UCSD-AML1 (cell line): ENCODE results near the gene PNMA6E.

ENCODE experiments used
- DNase-seq: peaks from one replicate; lab custom pipeline; 2025; ENCODE audit not compliant: unreplicated experiment; lab: John Stamatoyannopoulos, UW

Gene PNMA6E

GRCh38 chrX:153438532-153438931 lies 37.4 kb upstream of the PNMA6E start:
- no peak for DNase-seq

GRCh38 chrX:153435845-153436244 lies 34.7 kb upstream of the PNMA6E start:
- no peak for DNase-seq

GRCh38 chrX:153434801-153435200 lies 33.7 kb upstream of the PNMA6E start:
- DNase-seq: no peak

DNA sequence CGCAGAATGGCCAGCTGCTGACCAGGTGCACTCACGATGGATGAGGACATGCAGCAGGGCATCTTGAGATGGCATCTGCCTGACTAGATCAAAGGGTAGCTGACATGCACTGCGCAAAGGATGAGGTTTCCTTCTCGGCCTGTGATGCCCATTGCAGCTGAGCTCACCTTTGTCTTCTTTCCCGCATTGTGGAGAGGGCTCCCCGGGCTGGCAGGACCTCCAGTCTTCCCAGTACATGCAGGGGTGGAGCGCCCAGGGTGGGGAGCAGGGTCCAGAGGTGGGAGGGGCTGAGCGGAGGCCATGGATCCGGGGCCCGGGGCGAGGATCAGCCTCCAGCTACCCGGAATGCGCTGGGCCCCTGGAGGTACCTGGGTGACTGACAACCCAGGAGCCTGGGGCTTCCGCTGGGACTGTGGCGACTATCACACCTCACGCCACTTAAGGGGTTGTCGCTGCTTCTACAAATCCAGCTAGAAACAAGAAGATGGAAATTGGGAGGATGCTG lies 32.7 kb upstream of the PNMA6E start:
- no peak for DNase-seq

DNA sequence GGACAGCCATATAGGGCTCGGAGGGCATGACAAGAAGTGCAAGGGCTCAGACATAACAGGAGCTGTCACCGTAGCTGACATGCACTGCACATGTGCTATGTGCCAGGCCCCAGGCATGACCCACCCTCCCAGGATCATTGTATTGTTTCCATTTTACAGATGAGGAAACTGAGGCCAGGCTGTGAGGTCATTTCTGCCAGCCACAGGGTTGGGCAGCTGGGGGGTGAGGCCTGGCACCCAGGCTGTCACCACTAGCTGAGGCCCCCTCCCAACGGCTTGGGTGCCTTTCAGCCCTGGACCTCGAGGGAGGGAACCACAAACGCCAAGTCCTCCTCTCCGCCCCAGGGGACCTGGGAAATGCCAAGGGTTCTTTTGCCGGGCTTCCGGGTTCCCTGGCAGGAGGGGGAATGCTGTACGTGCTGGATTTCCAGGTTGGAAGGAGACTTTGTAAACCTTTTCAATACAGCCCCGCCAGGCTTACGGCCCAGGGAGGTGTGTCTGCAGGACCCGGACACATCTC lies 32.1 kb upstream of the PNMA6E start:
- DNase-seq: no peak

DNA sequence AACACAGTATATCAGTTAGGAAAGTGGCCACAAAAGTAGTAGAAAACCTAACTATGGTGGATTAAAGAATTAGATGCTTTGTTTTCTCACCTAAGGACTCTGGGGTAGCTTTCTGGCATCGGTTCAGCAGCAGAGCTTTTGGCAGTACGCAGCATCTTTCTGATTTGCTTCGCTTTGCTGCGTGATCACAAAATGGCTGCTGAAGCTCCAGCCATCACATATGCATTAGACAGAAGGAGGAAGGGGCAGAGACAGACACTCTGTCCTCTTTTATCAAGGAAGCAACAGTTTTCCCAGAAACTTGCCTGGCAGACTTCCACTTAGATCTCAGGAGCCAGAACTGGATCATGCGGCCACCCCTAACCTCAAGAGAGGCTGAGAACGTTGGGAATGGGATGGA lies 29.6 kb upstream of the PNMA6E start:
- DNase-seq: no peak

DNA sequence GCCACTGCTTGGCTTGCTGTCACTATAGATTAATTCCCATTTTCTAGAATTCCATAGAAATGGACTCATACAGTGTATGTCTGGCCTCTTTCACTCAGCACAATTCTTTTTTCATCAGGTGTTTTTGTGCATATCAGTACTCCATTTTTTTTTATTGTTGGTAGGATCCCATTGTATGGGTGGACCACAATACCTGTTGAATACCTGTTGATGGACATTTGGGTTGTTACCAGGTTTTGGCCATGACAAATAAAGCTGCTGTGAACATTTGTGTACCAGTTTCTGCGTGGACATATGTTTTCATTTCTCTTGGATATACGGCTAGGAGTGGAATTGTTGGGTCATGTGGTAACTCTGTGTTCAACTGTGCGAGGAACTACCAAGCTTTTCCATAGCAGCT lies 25.1 kb upstream of the PNMA6E start:
- no peak for DNase-seq

GRCh38 chrX:153423652-153424051 lies 22.5 kb upstream of the PNMA6E start:
- no peak for DNase-seq

DNA sequence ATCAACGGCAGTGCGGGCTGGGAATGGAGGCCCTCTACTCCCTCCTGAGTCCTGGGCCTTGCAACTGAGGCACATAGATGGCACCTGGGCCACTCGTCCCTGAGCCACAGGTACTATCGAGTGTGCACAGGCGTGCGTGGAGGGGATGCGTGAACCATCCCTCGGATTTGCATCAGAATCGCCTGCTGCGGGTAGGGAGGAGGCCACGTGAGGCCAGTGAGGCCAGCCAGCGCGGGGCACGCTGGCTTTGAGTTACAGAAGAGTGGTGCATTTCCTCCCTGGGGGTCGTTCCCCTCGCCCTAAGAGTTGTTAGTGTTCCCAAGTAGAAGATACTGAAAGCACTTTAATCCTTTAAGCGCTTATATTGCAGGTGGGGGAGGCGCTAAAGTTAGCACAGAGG lies 20.7 kb upstream of the PNMA6E start:
- no peak for DNase-seq

DNA sequence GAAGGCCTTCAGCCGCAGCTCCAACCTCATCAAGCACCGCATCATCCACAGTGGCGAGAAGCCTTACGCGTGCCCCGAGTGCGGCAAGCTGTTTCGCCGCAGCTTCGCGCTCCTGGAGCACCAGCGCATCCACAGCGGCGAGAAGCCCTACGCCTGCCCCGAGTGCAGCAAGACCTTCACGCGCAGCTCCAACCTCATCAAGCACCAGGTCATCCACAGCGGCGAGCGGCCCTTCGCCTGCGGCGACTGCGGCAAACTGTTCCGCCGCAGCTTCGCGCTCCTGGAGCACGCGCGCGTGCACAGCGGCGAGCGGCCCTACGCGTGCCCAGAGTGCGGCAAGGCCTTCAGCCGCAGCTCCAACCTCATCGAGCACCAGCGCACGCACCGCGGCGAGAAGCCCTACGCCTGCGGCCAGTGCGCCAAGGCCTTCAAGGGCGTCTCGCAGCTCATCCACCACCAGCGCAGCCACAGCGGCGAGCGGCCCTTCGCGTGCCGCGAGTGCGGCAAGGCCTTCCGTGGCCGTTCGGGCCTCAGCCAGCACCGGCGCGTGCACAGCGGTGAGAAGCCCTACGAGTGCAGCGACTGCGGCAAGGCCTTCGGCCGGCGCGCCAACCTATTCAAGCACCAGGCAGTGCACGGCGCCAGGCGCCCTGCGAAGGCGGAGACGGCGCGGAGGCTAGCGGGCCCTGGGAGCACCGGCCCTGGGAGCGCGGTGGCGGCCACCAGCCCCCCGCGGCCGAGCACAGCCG lies 19.9 kb upstream of the PNMA6E start:
- no peak for DNase-seq

GRCh38 chrX:153417637-153418036 lies 16.5 kb upstream of the PNMA6E start:
- DNase-seq: no peak

GRCh38 chrX:153416781-153417450 lies 15.8 kb upstream of the PNMA6E start:
- no peak for DNase-seq

- DNase-seq: no peak
Measured at GRCh38 chrX:153414856-153415510, 13.8 kb upstream of the PNMA6E start.

- no peak for DNase-seq
Measured at GRCh38 chrX:153413731-153414130, 12.6 kb upstream of the PNMA6E start.

DNA sequence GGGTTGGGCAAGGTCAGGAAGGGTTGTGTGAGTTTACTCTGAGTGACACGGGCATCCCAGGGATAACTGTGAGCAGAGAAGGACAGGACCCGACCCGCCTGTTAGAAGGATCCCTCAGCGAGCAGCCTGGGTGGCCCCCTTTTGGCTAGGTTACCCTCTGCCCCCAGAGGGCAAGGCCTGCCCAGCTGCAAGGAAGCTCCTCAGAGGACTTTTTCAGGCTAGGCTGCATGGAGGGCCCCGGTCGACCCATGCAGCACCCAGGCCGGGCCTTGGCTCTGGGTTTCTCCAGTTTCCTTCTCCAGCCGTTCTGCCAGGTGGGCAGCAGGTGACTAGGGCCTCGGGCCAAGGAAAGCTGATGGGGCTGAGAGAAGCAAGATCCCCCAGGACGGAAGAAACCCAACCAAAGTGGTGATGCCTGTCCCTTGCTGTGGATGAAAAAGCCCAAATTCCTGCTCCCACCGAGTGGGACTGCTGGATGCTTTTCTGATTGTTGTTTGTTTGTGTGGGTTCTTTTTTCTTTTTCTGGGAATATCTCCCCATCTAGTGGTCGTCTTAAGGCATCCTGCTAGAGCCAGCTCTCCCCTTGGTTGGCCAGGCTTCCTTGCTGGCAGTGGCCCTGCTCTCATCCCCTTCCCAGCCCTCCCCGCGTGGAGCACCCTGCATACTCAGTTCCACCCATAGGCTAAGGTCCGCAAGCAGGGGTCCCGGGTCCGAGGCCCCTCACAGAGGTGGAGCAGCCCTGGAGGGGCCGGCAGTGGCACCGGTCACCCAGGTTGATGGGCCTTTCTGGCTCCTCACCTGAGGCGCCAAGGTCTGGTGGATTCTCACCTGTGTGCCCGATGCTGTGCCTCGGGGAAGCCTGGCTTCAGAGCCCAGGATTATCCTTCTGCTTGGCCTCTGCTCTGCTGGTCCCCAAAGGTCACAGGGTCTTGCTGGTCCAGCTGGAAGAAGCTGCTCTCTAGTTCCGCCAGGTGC lies 11.9 kb upstream of the PNMA6E start:
- no peak for DNase-seq

- DNase-seq: no peak
Measured at GRCh38 chrX:153411988-153412574, 10.9 kb upstream of the PNMA6E start.

GRCh38 chrX:153411255-153411987 lies 10.3 kb upstream of the PNMA6E start, which contains the start of gene ZFP92:
Gene ZFP92, plus strand, starts transcription at chrX:153411472. Its CDS starts 6,851 bp downstream, at chrX:153418323.
- no peak for DNase-seq

GRCh38 chrX:153410888-153411254 lies 9.7 kb upstream of the PNMA6E start:
- no peak for DNase-seq

DNA sequence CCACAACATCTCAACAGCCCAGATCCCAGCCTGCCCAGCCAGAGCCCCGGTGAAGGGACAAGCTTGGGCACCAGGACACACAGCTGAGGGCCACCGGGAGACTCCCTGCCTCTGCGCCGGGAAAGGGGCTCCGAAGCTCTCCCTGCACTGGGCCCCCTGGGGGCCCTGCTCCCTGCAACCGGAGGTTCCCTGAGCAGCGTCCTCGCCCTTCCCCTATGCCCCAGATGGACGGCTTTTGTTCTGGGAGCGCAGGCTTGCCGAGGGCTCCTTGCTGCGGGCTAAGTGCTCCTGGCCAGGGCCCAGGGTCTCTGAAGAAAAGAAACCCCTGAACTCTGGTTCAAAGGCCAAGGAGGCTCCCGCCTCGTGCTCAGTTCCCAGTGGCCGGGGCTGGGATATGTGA lies 9.2 kb upstream of the PNMA6E start:
- DNase-seq: no peak
